Mucosa of gallbladder (tissue), 1 donor: Measurements from ENCODE around the gene MAP6D1. TPM values are rescaled to one million over a fixed set of nuclear protein-coding genes. Genes with fewer than 3 reads are reported as not detected.

ENCODE experiments used
- DNase-seq: peaks from one replicate; pipeline ENCODE4 v3.0.0-alpha.2; 2020; ENCODE audit warnings: low spot score
- total RNA-seq: library from RNA; stranded (reverse); gene quantifications from one replicate; pipeline ENCODE4 v1.2.1, GENCODE V29; 2021
- donor health status: DM: no; HTN: no; CAD: no.

The MAP6D1 gene
- 1.1 TPM for total RNA-seq

DNA sequence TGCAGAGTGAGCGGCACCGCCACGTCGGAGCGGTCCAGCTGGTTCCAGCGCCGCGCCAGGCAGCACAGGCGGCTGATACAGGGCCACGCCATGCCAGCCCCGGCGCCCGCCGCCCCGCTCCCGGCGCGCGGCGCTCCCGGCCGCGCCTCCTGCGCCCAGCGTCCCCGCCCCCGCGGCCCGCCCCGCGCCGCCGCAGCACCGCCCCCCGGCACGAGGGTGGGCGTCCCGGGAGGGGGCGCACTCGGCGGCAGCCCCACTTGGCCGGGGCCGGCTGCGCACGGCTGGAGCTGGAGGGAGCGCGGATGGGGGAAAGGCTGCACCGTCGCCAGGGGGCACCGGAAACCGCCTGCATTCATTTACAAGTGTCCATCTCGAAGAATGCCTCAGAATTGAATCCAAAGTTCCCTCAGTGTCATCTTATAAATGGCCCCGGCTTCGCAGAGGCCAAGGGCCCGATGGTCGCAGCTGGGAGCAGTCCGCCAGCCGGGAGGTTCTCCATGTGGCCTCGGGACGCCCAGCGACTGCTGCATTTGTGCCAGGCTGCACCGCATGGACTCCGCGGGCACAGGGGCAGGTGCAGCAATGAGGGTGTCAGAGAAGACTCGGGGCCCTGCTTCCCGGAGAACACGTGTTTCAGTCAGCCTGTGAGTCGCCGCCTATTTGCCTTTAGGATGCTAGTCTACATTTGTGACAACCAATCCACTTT, at the start of gene MAP6D1:
TSS of gene MAP6D1 (minus strand) at position 122 of the 706 bp plus-strand sequence. CDS start at position 92, 30 bp downstream.
- DNase-seq: peak; percentile 21

DNA sequence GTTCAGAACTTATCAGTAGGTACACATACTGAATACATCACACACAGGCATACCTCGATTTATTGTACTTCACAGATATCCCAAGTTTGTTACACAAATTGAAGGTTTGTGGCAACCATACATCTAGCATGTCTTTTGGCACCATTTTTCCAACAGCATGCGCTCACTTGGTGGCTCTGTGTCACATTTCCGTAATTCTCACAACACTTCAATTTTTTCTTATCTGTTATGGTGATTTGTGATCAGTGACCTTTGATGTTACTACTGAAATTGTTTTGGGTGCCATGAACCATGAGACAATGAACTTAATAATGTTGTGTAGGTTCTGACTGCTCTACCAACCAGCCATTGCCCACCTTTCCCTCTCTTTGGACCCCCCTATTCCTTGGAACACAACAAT, 48.5 kb upstream of the MAP6D1 start:
- DNase-seq: no peak

DNA sequence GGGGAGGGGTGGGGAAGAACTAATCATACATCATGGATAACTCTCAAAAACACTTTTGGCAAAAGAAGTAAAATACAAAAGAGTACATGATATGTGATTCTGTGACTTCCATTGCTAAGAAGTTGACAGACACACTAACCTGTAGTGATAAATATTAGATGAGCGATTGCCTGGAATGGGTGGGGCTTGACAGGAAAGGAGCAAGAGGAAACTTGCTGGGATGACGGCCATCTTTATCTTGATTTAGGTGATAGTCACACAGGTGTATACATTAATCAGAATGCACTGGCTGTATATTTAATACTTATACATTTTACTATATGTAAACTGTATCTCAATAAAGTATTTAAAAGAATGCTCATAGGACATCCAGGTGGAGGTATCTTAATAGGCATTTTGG, 46.2 kb upstream of the MAP6D1 start:
- DNase-seq: no peak

DNA sequence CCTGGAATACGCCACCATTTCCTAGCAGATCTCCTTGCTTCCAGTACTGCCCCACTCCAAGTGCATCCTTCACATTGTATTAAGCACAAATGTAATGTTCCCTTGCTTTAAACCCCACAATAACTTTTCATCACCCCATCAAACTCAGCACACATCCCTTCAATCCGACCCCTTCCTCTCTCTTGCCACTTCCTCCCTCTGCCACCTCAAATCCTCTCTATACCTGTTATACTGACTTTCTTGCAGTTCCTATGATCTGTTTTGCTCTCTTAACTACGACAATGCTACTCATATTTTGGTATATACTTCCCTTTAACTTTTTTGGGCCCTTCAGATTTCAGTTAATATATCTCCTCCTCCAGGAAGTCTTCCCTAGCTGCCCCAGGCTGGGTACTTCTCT, 45.2 kb upstream of the MAP6D1 start:
- no peak for DNase-seq

GRCh38 chr3:183868796-183869195, 43.4 kb upstream of the MAP6D1 start:
- DNase-seq: no peak

DNA sequence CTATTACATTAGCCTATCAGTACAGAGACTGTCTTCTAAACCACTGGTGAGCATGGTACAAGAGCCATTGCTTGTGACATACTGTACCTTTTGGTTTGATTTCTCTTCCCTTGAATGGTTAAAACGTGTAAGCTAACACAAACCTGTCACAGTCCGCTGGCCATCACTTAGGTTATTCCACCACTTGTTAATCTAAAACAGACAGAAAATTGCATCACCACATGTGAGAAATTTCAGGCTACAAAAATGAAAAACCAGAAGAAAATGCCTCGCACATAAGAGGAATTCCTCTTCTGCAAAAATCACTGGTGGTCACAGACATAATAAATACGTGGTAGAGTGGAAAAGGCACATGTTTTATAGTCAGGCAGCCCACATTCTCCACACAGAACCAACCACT, 37.2 kb upstream of the MAP6D1 start:
- DNase-seq: no peak

- no peak for DNase-seq
These were observed 32.5 kb upstream of the MAP6D1 start for GRCh38 chr3:183857863-183858262.

DNA sequence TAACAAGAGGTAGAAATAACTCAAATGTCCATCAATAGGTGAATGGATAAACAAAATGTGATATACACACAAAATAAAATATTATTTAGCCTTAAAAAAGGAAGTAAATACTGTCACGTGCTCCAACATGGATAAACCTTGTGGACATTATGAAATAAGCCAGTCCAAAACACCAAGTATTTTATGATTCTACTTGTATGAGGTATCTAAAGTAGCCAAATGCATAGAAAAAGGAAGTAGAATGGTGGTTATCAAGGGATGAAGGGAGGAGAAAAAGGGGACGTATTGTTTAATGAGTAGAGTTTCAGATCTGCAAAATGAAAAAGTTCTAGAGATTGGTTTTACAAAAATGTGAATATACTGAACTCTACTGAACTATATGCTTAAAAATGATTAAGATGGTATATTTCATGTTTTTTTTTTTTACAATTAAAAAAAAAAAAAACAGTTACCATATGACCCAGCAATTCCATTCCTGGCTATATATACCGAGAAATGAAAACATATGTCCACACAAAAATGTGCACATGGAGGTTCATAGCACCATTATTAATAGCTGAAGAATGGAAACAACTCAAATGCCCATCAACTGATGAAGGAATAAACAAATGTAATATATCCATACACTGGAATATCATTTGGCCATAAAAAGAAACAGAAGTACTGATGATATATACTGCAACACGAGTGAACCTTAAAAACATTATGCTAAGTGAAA, 29.1 kb upstream of the MAP6D1 start:
- no peak for DNase-seq

DNA sequence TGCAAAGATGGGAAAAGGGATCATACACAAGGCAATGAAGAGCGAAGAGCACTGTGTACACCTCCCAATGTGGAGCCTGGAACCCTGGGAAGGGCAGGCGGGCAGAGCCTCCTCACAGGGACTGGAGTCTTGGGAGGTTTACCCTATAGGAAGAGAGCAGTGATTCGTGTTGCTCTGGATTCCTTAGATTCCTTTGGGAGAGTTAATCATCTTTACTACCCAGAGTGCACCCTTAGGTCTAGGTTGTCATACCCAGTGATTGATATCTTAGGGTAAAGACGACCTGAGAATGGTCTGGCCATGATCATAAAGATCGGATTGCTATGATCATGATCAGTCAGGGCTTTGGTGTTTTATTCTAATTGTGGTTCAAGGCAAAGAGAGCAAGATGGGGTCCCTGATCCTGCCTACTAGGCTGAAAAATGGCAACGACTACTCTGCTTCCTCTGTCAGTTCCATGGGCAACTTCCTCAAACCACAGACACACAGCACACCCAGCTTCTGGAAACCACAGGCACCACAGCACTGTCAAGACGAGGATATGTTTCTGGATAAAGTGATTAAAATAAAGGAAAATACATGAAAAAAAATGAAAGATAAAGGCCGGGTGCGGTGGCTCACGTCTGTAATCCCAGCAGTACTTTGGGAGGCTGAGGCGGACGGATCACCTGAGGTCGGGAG, 20.4 kb upstream of the MAP6D1 start:
- no peak for DNase-seq

GRCh38 chr3:183845090-183845489, 19.7 kb upstream of the MAP6D1 start:
- no peak for DNase-seq

DNA sequence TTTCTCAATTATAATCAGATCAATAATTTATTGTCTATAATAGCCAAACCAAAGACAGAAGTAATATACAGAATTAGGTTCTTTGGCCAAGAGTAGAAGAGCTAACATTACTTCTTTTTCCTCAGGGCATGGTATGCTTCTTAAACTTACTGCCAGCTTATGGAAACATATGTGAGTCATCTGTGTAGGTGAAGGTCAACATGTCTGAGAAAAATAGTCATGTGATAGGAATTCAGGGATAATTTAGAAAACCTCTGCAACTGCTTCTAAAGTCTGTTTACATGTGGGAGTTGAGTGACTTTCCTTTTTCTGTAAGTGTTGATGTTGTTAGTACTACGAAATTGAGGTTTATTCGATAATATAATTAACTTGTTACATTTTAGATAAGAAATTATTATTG, 19.2 kb upstream of the MAP6D1 start:
- DNase-seq: no peak

DNA sequence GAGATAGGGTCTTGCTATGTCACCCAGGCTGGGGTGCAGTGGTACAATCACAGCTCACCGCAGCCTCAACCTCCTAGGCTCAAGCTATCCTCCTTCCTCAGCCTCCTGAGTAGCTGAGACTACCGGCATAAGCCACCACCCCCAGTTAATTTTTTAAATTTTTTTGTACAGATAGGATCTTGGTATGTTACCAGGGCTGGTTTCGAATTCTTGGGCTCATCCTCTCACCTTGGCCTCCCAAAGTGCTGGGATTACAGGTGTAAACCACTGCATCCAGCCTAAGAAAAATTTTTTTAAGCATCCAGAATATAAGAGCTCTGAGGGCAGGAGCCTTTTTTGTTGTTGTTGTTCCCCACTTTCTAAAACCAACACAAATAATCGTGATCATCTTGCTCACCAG, 14.4 kb upstream of the MAP6D1 start:
- no peak for DNase-seq

- no peak for DNase-seq
These were observed 12.5 kb upstream of the MAP6D1 start for GRCh38 chr3:183837894-183838293.

DNA sequence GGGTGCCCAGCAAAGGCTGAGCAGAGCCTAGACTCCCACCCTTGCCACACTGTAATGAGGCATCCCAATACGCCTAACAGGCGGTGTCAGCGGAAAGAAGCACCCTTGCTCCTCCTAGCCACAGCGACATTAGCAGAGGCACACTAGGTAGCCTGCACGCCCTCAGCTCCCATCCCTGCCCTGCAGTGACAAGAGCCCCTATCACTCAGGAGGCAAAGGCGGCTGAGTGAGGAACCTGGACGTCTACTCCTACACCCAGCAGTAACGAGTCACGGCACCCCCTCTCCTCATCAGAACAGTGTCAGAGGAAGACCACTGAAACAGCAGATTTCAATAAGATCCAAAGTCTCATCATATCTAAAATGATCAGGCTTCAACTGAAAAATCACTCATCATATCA, 12.0 kb upstream of the MAP6D1 start:
- DNase-seq: no peak

DNA sequence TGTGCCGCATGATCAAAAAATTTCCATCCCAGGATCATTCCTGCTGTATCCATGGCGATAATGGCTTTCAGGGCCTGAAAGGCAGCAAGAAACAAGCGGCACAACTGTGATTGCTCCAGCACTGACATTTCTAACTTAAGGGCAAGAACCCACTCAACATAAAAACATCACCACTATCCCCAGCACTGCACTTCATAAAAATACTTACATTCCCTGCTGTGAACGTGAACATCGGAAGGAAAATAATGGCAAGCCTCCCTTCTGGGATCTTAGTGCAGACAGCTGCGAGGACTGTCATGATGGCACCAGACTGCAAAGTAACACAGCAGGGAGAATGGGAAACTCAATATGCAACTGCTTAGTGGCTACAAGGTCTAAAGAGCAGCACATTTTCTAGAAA, 8.1 kb upstream of the MAP6D1 start:
- DNase-seq: no peak

DNA sequence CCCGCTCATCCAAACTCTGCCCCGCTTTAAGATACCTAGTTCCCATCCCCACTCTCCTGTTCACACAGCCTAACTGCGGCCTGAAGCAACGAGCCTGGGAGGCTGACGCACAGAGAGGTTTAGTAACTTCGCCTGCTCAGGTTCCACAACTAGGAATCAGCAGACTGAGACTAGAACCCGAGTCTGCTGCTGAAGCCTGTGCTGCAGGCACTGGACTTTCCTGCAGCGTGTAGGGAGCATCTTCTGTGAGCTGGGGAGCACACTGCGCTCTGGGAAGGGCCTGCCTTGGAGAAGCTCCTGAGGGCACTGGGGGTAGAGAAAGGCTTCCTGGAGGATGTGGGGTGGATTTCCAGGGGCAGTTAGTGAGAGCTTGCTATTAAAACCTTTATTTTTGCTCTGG, 4.8 kb upstream of the MAP6D1 start:
- no peak for DNase-seq

GRCh38 chr3:183829466-183829865, 4.1 kb upstream of the MAP6D1 start:
- no peak for DNase-seq

GRCh38 chr3:183828538-183828870, 3.1 kb upstream of the MAP6D1 start:
- DNase-seq: no peak

DNA sequence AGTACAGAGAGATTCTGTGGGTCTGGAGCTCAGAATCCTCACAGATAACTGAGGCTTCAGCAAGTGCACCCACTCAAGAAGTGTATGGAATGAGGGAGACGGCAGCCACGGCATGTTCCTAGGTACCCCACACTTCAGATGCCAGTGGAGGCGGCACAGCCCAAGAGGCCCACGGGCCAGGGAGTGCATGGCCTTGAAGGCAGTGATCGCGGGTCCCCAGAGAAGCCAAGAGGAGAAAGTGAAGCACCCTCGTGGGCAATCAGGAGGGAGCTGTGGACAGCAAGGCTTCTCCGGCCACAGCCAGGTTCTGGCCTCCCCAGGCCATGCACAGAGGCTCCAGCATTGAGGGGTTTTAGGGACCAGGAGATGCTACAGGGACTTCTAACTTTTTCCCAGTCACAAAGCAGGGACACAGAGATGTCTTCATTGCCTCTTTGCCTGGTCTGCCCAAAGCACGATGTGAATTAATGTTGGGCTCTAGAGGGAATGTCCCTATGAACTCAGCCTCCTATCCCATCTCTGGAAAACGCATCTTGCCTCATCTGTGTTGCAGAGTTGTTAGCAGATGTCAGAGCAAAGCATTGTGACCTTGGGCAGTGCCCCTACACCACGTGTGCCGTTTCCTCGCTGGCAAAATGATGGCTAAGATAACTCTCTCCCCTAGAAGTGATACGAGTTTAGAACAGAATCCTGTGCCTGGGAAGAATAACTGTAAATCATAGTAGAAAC, 2.6 kb upstream of the MAP6D1 start:
- DNase-seq: no peak

DNA sequence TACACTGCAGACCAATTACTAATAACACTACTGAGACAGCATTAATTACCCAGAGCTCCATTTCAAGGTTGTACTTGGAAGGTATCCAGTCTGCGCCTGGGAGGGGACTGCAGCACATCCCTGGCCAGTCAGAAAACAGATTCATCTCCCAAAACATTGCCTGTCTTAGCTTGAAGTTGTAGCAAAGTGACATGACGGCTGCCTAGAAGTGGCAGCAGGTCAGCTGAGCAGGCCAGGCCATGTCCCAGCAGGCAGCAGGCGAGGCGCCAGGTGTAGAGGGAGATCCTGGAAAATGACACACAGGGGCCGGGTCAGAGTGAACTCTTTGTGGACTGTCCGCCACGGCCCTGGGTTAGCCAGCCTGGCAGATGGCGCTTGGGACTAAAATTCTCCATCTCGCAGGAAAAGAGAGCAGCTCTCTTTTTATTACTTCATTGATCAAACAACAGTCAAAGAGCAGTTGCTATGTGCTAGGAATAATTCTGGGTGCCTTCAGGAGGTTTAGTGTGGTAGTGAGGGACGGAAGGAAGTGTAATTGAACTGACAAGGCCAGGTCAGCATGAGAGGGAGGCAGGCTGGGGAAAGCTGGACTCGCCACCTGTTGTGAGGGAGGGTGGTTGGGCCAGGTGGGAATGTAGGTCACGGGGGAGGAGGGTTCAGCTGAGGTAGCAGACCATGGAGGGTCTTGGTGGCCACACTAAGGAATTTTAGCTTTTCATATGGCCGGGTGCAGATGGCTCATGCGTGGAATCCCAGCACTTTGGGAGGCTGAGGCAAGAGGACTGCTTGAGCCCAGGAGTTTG, 1.3 kb upstream of the MAP6D1 start:
- no peak for DNase-seq

- DNase-seq: no peak
These were observed 469 bp downstream of the MAP6D1 start for GRCh38 chr3:183824761-183825455.
